NCI-H1930 (cell line): ENCODE data around the gene SLC38A6.

ENCODE experiments used
- DNase-seq, 2 experiments: peaks; one replicate each; lab custom pipeline; 2025; lab: John Stamatoyannopoulos, UW

Gene SLC38A6

DNA sequence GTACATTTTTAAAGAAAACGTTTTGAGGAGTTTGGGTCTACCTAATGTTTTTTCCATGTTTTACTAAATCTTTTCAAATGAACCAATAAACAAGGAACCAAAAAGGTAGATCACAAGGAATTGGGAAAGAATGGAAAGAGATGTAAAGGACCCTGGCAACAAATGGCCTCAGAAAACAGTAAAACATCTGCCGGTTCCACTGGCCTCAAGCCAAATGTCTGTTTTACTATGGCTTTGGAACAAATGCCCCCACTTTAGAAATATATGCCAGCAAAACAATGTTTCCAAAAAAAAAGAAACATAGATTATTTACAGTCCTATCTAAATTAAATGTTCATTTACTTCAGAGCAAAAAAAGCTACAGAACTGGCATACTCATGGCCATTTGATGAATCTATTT is 3.2 kb upstream of the SLC38A6 start:
- DNase-seq: no peak

DNA sequence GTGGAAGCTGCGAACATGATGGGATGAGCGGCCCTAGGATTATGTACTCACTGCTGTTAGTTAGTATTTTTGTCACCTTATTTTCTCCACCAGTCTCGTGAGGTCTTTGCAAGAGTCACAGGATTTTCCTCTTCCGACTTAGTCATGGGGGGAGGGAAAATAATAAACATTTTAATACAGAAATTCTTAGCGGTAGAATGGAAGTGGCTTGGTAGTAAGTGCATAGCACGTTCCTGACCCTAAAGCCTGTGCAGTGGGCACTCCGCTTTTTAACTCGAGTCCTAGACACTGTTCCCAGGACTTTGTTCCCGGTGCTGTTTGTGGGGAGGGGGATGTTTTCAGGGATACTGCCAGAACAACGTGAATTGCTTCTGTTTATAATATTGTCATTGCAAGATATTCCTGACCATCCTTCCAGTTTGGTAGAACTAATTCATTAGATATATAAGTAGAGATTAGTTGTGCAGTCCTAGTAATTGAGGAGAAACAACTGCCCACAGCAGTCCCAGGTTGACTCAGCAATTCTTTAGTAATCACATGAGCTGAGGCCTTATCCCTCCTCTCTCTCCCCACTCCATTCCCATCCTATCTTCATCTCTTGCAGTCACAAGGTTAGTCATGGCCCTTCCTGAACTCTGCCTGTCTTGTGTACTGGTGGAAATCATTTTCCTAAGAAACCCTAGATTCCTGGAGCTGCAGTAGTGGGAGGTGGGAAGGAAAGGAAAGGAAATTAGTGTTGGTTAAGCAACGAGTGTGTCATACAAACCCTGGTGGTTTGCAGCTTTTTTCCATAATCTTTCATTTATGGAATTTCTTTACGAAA is 799 bp downstream of the SLC38A6 start:
- DNase-seq: no peak

GRCh38 chr14:60984196-60984595 is 3.2 kb downstream of the SLC38A6 start:
- DNase-seq: no peak

- DNase-seq: no peak
These were observed 5.5 kb downstream of the SLC38A6 start for GRCh38 chr14:60986500-60986899.

DNA sequence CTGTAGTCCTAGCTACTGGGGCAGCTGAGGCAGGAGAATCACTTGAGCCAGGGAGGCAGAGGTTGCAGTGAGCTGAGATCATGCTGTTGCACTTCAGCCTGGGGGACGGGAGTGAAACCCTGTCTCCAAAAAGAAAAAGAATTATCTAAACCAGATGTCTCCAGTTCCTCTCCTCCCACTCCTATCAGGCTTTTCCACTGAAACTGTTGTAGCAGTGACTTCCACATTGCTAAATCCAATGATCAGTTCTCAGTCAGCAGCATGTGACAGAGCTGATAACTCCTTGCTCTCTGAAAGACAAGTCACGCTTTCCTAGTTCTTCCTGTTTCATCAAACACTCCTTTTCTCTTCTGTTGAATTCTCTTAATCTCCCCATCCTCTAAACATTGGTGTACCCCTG is 8.6 kb downstream of the SLC38A6 start:
- DNase-seq: no peak

DNA sequence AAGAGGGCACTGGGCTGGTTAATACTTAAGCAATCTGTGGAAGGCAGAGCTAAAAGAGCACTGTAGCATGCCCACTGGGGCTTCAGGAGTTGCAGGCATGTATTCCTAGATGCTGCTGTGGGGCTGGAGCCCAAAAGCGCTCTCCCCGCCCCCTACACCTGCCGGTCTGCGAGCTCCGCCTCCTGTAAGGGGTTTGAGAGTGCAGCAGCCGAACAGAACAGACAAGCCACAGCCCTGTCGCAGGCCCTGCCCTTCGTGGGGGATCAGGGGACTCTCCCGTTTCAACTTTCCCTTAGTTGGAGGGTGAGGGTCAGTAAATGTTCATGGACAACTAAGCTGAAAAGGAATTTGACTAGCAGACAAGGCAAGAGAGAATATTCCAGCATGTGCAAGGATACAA is 17.6 kb downstream of the SLC38A6 start:
- DNase-seq: no peak

DNA sequence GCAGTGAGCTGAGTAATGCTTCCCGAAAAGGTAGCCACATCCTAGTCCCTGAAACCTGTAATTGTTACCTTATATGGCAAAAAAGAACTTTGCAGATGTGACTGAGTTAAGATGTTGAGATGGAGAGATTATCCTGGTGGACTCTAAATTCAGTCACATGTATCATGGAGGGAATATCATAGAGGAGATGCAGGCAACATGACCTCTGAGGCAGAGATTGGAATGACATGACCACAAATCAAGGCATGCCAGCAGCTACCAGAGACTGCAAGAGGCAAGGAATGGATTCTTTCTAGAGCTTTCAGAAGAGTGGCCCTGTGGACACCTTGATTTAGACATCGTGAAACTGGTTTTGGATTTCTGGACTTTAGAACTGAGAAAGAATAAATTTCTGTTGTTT is 18.5 kb downstream of the SLC38A6 start:
- DNase-seq: no peak

DNA sequence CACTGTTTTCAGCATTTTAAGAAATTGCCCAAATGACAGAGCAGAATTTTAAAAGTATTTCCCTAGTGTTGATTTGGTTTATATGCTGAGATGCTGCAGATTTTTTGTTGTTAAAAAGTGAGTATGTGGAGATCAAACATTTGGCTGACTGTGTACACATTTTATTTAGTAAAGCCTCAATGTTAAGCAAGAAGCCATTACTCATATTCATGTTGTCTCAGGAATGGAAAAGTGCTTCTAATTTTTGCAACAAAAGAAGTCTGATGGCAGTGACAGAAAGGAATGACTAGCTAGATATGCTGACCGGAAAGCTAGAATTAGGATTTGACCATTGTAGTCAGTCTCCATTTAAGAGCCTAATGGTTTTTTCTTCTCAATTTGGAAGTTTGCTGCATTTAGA is 22.5 kb downstream of the SLC38A6 start:
- no peak for DNase-seq

DNA sequence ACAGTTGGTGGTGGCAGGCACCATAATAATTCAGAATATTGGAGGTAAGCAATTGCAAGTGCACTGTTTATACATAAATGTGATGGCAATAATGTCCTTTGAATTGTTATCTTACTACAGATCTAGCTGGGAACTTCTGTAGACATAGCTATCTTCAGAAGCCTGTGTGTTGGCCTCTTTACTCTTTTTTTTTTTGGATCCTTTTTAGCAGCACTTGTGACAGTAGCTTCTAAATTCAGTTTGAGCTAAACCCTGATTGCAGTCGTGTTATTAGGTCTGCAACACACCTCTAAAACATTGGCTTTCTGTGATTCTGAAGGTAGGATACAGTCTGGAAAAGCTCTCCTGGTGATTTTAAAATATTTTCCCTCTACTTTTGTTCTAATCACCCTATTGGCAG is 38.5 kb downstream of the SLC38A6 start:
- DNase-seq: no peak

DNA sequence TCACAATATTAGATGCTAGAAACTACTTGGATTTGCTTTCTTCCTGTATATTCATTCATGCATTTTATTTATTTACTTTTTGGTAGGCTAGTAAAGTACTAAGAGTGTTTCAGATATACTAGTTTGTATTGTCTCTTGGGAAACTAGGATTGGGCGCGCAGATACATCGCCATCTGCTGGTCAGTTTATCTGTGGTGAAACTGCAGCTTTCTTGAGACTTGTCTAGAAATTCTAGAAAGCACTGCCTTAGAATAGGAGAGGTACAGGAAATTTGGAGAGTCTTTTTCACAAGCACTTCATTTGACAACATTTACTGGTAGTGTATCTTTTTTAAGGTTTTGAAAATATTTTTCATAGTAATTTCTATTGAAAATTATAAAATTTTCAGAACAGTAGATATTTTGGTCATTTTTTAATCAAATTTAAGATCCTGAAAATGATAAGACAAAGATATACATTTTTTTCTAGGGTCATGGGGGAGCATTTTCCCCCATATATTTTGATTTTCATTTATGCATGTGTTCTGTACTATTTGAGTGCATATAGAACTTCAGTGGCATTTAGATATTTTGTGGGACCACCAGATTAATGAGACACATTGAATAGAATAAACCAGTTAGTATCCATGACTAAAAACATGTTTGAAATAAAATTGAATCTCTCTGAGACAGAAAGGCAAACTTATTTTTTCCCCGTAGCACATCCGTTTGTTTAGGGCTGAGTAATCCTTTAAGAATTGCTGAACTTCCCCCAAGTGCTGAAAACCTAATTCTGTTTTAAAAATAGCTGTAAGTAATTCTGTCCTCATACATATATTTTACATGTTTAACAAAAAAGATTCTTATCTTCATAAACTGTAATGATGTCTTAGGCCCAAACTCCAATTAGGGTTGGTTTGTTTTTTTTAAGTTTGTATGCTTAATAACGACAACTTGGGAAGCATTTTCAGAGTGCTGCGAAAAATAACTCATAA is 44.5 kb downstream of the SLC38A6 start:
- peak; percentile 13 to 38 for DNase-seq

- DNase-seq: no peak
These were observed 45.5 kb downstream of the SLC38A6 start for GRCh38 chr14:61026526-61026925.

GRCh38 chr14:61031026-61031425 is 50.0 kb downstream of the SLC38A6 start:
- no peak for DNase-seq

- DNase-seq: no peak
These were observed 52.0 kb downstream of the SLC38A6 start for GRCh38 chr14:61033054-61033453.

GRCh38 chr14:61033855-61034254 is 52.8 kb downstream of the SLC38A6 start:
- DNase-seq: no peak

DNA sequence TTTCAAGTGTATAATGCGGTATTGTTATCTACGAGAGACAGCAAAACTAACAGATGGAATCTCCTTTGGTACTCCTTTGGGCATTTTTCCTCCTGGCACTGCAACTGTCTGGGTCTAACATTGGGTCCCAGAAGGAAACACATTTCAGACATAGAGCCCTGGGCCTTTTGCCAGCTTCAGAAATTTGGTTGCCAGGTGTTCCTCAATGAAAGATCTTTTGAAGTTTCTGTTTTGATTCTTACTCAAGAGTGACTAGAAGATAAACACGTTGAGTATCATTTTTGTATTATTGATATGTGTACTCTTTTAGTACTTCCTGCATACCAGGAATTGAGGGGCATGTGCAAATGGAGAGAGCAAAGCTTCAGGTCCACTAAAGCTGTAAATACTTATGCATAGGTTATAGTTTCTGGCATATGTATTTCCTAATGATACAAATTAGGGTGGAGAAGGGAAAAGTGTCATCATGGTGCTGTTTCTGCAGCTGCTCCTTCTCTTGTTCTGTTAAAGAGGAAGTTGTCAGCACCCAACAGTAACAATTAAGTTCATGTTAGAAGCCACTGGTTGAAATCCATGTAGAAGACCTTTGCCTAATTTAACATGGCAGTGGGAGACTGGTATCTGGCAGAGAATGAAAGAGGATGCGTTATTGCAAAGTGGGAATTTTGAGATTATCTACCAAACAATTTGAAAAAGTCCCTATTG is 53.5 kb downstream of the SLC38A6 start:
- DNase-seq: peak in 1 of 2 experiments; percentile 11

DNA sequence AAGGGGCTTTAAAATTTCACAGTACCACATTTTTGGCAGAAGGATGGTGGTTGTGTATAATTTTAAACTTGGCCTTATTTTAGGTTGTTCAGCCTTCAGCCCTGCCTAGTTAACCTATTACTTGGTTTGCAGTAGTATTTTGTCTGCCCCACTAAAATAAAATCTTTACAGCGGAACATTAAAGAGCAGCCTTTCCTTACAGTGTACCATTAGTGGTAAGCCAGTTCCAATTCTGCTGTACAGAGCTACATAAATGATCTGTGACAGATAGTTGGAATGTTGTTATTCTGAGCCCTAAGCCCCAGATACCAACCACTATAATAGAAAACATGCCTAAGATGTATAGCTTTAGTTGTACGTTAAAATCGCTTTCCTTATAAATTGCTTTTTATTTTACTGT is 56.2 kb downstream of the SLC38A6 start:
- DNase-seq: no peak

- DNase-seq: no peak
These were observed 60.7 kb downstream of the SLC38A6 start for GRCh38 chr14:61041704-61042103.

DNA sequence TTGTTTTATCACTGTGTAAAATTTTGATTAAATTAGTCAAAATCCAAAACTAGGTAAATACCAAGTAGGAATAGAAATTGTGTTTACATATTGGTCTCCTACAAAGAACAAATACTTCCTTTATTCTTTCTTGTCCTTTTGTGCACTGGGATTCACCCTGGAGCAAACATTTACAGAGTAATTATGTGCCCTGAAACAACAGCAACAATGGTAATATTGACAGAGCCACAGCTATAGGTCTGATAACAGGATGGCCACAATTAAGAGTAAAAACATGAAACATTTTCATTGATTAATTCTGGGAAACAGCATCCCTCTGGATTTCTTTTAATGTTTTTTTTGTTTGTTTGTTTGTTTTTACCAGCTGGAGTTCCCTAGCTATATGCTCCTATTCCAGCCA is 61.2 kb downstream of the SLC38A6 start:
- peak; percentile 89 to 90 for DNase-seq

DNA sequence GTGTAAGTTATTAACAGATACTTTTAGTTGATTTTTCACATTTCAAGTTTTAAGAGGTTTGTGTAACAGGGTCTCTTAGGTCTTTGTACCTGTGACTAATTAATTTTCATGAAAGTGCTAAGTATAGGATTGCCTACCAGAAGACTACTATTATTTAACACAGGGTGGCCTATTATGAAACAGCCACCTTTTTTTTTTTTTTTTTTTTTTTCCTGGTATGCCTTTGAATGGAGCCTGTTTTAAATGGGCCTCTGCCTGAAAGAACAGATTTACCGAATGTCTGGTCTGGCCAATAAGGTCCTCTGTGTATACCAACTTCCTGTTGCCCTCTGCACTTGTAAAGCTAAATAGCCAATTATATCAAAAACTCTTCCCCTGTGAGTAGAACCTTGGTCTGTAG is 62.5 kb downstream of the SLC38A6 start:
- no peak for DNase-seq

DNA sequence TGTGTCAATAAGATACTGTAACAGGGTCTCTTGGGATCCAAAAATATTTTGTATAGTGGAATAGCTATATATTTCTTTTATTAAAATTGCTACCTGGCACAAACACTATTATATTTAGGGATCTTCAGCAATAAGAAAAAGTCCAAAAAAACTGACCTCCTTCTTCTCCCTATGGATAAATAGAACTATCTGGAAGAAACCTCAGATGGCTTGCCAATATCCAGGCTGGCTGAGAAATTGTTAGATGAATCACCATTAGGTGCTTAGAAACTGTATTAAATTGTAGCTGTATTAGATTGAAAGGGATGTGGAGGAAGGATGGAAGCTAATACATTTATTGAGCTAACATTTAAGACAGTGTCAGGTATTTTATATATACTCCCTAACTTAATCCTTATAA is 66.0 kb downstream of the SLC38A6 start:
- no peak for DNase-seq

GRCh38 chr14:61048640-61049039 is 67.6 kb downstream of the SLC38A6 start:
- DNase-seq: no peak

- no peak for DNase-seq
These were observed 69.4 kb downstream of the SLC38A6 start for GRCh38 chr14:61050417-61050816.
